PC-3 (cell line): ENCODE data around the gene MMP20.

Source experiments
- CTCF ChIP-seq: fragments of 300-600 bp; sonication (generic); conservative IDR thresholded peaks from 2 replicates; pipeline ENCODE4 v1.5.1; 2017; ENCODE audit warnings: antibody characterized with exemption, low read depth, mild to moderate bottlenecking, low read length
- EZH2phosphoT487 ChIP-seq: fragments of 300-600 bp; sonication (generic); IDR thresholded peaks from 2 replicates; pipeline ENCODE4 v1.6.1; 2018; ENCODE audit warnings: mild to moderate bottlenecking, antibody characterized with exemption, low read length, borderline replicate concordance

- no peak for TF ChIP-seq CTCF
- TF ChIP-seq EZH2phosphoT487 = no peak
Observed at GRCh38 chr11:102640946-102641345, 15.8 kb upstream of the MMP20 start.
